Myocyte (in vitro differentiated cells): ENCODE data around the gene PYGB. TPM values are rescaled to one million over a fixed set of nuclear protein-coding genes. Genes with fewer than 3 reads are reported as not detected.
A peak's percentile ranks its signal among the peaks of the same experiment; 100 is the strongest.

Source experiments
- DNase-seq: peaks from one replicate; pipeline ENCODE4 v3.0.0-alpha.2; 2012; ENCODE audit warnings: low read depth
- total RNA-seq: library from RNA; depleted of rRNA; stranded (reverse); fragments of >200 nt; gene quantifications from 2 replicates; pipeline ENCODE4 v1.2.3, GENCODE V29; 2014

The PYGB gene
- total RNA-seq, 1 donor from 2014 or later = 48.9 TPM

GRCh38 chr20:25215521-25215920 is 32.4 kb upstream of the PYGB start:
- no peak for DNase-seq

DNA sequence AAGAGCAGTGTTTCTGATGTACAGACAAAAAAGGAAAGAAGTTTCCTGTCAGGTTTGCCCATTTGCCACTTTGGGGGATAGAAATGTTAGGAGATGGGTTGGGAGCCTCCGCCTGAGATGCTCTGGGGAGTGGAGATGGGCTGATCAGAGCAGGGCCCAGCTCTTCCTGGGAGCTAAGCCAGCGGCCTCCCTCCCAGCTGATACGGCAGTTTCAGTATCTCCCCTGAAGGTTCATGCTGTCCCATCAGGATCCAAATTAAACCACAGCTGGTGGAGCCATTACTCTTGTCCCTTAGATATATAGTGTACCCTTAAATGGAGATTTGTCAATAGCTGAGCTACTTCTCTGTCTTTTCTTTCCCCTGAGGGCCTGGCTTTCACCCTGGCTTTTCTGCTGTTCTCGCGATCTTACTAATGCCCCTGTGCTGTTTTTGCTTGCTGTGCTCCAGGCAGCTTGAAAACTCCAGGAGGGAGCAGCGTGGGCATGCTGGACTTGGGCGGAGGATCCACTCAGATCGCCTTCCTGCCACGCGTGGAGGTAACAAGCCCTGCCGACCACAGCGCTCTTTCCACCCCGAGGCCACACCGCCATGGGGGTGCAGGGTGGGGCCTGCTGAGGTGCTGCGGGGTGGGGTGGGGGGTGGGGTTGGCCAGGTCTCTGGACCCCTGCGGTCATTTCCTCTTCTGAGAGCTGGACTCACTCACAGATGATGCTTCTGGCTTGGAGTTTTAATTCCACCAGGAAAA is 31.5 kb upstream of the PYGB start:
- DNase-seq = no peak

GRCh38 chr20:25217161-25218108 is 30.4 kb upstream of the PYGB start:
- no peak for DNase-seq

DNA sequence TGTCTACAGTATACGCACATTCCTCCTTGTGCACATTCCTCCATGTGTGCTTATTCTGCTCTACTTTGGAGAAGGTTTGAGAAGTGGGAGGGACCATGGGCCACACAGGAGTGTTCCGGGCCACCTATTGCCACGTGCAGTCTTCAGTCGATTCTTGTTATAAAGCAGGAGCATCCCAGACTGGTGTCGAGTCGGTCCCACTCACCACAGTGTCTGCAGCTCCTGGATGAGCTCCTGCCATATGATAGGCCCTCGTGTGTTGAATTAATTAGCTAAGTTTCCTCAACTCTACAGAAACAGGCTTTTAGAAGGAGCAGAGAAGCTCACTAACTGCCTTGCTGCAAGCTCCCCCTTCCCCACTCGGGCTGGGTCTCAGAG is 29.8 kb upstream of the PYGB start:
- no peak for DNase-seq

- no peak for DNase-seq
Observed at GRCh38 chr20:25218492-25218891, 29.4 kb upstream of the PYGB start.

DNA sequence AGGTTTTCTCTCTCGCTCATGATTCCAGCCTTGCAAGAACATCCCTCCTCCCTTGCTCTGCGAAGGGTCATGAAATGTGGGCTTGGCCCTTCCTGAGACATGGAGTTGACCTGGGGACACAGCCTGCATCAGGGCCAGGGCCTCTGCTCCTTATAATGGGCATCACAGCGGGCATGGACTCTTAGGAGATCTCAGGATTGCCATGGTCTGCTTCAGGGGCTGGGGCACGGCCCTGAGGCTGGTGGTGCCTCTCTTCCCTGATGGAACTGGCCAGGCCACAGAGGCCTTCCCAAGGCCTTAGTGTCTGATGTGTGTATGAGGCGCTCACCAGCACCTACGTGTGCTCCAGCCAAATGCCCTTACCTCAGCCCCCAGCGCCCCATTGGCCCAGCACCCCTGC is 28.5 kb upstream of the PYGB start:
- DNase-seq = no peak

DNA sequence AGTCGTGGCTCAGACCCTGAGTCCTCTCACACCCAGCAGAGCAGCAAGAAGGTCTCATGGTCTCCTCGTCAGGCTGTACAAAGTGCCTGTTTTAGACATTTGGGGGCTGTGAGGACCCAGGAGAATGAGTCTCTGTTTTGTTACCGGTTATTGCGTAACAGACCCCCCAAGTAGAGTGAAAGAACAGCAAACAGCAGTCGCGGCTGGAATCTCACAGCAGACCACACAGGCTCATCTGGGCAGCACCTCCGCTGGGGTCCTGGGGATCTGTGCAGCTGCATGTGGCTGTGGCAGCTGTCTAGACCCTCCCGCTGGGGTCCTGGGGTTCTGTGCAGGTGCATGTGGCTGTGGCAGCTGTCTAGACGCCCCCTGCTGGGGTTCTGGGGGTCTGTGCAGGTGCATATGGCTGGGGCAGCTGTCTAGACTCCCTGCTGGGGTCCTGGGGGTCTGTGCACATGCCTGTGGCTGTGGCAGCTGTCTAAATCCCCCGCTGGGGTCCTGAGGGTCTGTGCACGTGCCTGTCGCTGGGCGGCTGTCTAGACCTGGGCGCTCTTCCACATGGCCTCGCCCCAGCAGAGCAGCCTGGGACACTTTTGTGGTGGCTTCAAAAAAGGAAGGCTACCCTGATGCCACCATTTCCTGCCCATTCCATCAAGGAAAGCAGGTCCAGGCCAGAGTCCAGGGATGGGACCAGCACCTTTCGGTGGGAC is 27.7 kb upstream of the PYGB start:
- DNase-seq = no peak

- DNase-seq = no peak
Observed at GRCh38 chr20:25220810-25221591, 26.9 kb upstream of the PYGB start.

DNA sequence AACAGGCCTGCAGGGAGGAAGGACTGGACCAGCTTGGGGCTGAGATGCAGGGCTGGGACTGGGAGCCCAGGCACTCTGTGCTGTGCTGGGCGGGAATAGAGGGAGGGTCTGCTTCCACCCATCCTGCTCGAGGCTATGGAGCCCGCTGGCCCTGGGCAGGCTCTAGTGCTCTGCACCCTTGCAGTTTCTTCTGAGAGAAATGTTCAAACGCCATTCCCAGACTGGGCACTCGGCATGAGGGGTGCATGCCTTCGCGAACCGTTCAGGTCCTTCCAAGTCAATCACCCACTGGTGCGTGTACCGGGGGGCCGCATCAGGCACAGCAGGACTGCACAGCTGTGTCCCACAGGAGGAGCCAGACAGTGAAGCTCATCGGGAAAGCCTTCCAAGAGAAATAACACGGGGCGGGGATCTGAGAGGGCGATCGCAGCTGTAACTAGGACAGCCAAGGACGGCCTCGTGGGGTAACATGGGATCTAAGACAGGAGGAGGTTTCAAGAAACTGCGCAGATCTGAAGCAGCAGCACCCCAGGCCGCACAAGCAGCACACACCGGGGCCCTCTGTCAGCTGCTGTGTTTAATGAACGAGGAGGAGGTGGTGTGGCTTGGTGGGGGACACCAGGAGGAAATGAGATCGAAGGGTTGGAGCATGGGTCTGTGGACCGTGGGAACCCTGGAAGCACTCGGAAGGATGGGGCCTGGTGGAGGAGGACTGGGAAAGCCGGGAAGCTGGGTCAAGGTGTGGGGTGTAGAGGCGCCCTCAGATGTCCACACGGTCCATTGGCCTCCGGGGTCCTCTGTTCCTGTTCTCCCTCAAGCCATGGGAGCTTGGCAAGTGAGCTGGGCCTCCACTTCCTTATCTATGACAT is 26.1 kb upstream of the PYGB start:
- no peak for DNase-seq

- no peak for DNase-seq
Observed at GRCh38 chr20:25222461-25223178, 25.3 kb upstream of the PYGB start.

DNA sequence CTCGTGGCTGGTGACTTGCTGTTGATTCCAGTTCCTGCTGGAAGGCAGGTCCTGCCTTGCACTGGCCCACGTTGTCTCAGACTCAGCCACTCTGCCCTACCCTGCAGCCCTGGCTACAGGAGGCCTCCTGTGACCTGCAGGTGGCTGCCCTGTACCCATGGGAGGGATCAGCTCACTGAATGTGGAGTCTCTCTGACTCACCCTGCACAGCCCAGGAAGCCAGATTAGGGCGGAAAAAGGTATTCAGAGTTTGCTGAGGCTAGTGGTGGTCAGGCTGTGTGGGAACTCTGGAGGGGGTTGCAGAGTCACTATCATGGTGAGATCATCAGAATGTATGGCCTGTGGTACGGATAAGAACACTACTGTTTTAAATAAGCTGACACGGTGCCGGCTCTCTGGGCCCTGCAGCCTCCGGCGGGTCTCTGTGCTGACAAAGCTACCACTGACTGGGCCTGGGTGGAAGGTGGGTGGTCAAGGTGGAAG is 24.7 kb upstream of the PYGB start:
- peak; percentile 44 for DNase-seq

GRCh38 chr20:25223765-25224720 is 23.8 kb upstream of the PYGB start:
- DNase-seq = no peak

DNA sequence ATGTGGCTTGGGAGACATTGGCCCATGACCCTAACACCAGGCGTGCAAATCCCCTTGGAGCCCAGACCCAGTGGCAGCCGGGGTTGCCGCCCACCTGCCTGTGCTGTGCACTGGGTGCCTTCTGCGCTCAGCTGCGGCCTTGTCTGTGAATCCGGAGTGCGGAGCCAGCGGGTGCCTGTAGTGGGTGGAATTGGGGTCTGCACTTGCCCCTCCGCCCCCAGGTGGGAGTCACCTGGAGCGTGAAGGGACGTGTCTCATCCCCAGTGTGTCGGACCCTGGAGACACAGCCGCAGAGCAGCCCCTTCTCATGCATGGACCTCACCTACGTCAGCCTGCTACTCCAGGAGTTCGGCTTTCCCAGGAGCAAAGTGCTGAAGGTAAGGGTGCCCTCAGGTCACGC is 22.9 kb upstream of the PYGB start:
- no peak for DNase-seq

GRCh38 chr20:25225642-25226432 is 22.0 kb upstream of the PYGB start:
- DNase-seq = no peak

DNA sequence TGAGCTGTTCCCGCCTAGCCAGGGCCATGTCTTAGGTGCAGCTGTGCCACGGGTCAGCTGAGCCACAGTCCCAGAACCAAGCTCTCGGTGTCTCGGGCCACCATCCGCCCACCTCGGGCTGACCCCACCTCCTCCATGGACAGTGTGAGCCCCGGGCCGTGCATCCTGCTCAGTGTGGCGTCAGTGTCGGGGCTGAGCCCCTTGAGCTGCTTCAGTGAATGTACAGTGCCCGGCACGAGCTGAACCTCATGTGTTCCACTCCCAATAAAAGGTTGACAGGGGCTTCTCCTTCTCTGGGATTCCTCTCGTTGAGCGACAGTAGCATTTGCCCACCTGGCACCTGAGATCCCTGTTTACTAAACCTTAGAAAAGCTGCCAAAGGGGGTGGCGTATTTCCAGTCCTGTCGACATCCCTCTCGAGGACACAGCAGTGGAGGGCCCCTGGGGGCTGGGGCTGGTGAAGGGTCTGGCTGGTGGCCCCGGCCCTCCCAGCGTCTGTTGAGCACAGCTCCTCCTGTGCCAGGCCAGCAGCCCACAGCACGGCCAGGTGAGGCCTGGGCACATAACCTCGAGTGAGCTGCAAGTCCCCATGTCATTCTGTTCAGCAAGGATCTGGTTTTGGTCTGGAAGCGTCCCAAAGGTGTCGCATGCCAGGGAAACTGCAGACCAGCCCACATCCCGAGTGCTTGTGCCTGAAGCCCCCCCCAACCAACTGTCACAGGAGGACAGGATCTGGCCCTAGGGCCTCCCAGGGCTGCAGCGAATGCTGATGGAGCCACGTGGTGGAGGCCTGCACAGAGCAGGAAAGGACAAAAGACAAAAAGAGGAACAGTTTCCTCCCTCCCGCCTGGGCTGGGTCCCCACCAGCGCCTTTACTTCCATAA is 21.2 kb upstream of the PYGB start:
- peak; percentile 42 for DNase-seq

DNA sequence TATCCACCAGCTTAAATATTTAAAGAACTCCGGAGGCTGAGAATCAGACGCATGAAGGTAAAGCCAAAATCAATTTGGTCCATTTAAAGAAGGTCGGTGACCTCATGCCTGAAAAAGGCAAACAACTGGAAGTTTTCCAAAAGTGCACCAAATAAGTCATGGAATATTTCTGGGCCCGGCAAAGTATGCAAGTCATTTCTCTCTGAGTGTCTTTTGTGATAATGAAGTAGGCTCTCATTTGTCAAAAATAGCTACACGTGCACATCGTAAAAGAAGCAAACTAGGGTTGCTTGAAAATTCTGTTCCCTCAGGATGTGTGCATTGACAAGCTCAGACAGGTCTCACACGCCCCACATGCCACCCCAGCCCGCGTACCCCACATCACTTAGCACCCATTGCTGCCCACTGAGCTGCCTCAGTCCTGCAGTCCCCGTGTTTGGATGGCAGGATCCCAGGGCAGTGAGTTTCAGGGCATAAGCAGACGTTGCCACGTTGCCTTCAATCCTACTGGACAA is 20.5 kb upstream of the PYGB start:
- DNase-seq = peak; percentile 77
